Hematopoietic multipotent progenitor cell treated with erythropoietin and hydrocortisone succinate and interleukin-3 and kit ligand, for 15 days (in vitro differentiated cells): ENCODE data around the gene MAPKAPK3.

Experiments used
- DNase-seq: peaks from one replicate; pipeline ENCODE4 v3.0.0-alpha.2; 2015; ENCODE audit warnings: low spot score

MAPKAPK3 gene

DNA sequence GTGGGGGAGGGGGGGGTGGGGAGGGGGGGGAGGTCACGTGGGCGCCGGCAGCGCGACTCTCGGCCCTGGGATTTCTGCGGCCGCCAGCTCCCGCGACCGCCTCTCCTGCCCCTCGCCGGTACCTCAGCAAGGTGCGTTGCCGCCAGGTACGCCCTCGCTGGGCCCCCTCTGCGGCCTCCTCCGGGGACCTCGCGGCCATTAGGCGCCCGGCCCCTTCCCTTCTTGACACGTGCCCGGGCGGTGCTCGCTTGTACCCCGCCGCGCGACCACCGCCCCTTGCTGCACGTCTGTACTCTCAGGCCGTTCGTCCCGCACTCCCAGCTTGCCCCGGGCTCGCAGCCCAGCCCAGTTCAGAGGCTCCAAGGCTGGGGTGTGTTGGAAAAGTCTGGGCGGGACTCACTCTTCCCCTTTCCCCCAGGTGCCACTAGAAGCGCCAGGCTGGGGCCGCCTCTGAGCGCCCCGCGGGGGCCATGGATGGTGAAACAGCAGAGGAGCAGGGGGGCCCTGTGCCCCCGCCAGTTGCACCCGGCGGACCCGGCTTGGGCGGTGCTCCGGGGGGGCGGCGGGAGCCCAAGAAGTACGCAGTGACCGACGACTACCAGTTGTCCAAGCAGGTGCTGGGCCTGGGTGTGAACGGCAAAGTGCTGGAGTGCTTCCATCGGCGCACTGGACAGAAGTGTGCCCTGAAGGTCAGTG lies at the start of gene MAPKAPK3:
Gene MAPKAPK3, plus strand, starts transcription at position 56 of the 696 bp plus-strand sequence. Its CDS starts 415 bp downstream, at position 471.
- no peak for DNase-seq

- peak; percentile 92 for DNase-seq
These were observed 49.4 kb upstream of the MAPKAPK3 start, which contains the start of gene C3orf18 for GRCh38 chr3:50567386-50568167. Gene C3orf18, minus strand, starts transcription at chr3:50567747. Its CDS starts 2,048 bp downstream, at chr3:50565699.

- peak; percentile 94 for DNase-seq
These were observed 47.8 kb upstream of the MAPKAPK3 start, which contains the start of gene HEMK1 for GRCh38 chr3:50568947-50569749. Gene HEMK1, plus strand, starts transcription at chr3:50569522. Its CDS starts 1,583 bp downstream, at chr3:50571105.

DNA sequence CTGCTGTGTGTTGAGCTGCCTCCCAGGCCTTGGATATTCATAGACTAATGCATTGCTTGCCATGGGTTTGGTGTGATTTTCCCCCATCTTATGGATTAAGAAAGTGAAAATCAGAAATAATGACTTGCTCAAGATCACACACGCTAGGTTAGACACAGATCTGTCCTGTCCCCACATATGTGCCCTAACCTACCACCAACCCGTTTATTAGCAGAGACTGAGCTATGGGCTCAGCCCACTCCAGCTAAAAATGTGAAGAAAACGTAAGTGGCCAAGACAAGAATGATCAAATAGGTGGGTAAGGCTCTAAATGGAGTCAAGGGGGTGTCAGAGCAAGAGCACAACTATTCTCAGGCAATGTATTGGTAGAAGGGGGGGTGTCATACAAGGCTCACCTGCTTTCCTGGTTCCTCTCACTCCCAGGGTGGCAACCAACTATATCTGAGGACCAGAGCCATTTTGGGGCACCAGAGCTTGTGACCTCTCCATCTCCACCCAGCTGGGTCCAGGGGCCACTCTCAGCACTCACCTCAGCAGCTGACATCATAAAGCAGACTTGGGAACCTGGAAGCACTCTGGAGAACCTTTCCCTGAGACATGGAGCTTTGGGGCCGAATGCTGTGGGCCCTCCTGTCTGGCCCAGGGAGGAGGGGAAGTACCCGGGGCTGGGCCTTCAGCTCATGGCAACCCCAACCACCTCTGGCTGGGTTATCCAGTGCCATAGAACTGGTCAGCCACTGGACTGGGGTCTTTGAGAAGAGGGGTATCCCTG lies 46.3 kb upstream of the MAPKAPK3 start:
- DNase-seq, result no peak

- DNase-seq, result no peak
These were observed 45.5 kb upstream of the MAPKAPK3 start for GRCh38 chr3:50571486-50571885.

- peak; percentile 88 for DNase-seq
These were observed 44.8 kb upstream of the MAPKAPK3 start for GRCh38 chr3:50572158-50572557.

DNA sequence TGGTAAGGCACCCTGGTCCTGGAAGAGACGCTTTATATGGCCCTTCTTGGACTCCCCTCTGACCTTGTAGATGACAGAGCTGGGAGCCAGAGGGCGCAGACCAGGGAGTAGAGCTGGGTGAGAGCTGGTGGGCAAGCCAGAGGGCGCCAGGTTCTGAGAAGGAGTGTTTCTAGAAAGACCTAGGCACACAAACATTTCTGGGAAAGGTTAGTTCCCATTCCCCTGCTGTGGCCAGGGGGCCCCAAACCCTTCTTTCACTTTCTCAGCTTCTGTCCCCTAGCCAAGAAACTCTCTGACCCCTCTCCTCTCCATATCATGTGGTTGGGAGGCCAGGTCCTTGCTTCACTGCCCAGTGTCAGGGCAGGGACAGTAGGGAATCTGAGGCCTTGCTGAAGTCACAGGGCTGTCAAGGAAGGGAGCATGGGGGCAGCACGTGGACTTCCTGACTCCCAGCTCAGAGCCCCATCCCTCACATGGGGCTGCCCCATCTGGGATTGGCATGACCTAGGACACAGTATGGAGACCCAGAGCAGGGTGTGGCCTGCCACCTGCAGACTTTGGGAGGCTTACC lies 44.1 kb upstream of the MAPKAPK3 start:
- peak; percentile 27 for DNase-seq

DNA sequence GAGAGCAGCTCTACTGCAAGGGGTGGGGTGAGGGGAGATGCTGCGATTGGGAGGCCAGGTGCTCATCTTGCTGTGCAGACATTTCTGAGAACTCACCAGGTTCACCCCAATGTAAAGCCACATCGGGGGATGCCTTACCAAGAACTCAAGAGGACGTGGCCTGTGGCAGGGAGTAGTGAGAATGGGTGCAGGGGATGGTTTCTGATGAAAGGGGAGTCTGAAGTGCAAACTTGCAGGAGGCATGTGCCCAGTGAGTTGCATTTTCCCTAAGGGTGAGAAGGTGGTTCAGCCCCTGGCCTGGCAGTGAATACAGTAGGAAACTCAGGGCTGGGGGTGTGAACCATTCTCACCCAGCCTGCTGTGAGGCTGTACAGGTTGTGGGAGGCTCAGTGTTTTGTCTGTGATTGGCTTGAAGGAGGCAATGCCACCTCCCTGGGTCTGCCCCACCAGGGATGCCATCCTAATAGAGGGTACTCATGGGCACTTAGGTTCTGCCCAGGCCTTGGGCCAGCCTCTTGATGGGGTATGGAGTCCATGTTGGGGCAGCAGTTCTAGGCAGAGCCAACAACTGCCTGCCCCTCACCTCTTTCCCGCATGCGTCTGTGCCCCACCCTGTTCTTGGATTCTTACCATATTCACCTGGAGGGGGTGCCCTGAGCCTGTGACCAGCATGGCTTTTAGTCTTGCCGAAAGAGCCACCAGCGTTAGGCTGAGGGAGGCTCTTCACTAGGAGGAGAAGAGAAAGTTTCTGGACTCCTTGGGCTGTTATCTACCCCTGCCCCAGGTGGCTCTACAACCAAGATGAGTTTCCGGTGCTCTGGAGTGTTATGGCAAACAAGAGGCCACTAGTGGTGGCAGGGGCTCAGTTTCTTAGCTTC lies 43.1 kb upstream of the MAPKAPK3 start:
- DNase-seq, result no peak

GRCh38 chr3:50574444-50574831 lies 42.5 kb upstream of the MAPKAPK3 start:
- DNase-seq, result no peak

DNA sequence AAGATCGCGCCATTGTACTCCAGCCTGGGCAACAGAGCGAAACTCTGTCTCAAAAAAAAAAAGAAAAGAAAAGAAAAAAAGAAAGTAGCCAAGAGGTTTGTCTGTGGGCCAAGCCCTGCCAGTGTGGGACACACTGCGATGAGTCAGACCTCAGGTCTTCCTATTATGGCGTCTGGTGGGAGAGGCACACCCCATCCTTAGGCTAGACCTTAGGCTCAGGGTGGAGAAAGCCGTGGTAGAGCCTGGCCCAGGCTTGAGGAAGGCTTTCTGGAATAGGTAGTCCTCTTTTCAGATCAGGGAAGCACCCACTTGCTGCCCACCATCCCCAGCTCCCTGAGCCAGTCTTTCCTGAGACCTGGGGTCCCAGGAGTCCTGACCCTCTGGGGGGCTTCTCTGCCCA lies 41.6 kb upstream of the MAPKAPK3 start:
- no peak for DNase-seq

DNA sequence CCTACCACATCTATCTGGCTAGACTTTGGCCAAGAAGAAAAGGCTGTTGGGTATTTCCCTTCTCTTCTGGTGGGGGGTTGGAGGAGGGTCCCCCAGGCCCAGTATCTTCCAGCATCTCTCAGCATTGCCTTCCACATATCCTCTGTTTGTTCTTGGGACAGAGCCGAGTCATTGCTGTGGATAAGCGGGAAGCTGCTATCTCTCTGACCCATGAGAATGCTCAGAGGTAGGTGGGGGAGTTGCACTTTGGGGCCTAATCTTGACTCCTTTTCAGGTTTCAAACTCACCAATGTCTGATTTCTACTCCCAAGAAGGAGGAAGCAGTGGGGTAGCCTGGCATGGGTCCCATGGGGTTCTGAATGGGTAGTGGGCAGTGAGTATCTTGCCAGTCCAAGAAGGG lies 39.6 kb upstream of the MAPKAPK3 start:
- DNase-seq, result no peak

DNA sequence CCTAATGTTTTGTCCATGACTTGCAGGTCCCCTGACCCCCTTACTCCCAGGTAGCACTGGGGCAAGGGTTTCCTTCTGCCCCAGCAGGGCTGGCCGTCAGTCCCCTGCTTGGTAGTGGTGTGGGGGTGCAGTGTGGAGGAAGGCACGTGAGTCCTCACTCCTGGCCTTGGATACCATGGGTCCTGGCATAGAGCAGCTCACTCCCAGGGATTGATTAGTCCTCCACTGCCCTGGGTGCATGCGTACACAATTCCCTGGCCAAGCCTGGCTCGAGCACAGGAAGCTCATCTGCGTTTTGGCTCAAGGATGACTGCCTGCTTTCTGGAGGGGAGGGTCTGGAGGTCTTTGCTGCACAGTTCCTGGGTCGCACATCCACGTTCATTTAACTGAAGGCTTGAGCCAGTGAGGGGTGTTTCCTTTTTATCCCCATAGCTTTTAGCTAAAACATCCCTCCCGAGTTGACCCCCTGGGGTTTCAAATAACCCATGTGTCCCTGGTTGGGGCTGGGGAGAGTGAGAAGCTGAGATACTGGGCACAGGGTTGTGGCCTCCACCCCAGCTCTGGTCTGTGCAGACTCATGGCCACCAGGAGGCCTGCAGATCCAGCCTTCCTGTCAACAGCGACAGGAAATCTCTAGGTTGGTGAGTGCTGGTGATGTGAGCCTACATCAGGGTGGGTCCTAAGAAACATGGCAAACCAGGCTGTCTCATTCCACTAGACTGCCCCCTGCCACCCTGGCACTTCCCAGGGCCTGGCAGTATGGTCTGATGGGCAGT lies 36.1 kb upstream of the MAPKAPK3 start:
- no peak for DNase-seq

DNA sequence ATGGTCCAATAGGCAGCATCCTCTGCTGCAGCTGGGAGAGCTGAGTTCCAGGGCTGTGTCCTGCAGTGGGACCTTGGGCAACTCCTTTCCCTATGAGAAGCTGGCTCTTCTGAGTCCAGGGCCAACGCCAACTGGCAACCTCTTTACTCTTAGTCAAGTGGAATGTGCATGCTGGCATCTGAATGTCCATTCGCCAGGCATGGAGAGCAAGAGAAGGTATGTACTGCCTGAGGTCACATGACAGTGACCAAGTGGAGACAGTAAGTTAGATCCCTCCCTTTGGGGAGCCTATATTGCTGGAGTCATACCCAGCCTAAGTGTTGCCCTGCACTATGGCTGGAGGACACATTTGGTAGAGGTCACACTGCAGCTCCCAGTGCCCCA lies 35.5 kb upstream of the MAPKAPK3 start:
- DNase-seq, result no peak

DNA sequence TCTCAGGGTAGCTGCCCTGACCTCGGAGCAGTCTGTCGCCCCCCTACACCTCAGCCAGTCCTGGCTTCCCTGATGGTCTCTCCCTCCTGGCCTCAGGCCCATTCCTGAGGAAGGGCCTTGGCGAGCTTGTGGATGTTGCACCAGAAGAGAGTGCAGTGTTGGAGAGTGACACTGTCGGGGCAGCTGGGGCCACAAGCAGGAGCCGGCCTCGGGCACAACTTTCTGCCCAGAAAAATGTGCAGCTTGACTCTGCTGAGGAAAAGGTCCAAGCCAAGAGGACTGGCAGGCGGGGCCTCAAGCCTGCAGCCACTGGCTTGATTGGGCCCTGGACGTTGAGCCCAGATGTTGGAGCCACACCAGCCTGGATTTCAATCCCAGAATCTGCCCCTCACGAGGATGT lies 34.9 kb upstream of the MAPKAPK3 start:
- no peak for DNase-seq

GRCh38 chr3:50583897-50584296 lies 33.1 kb upstream of the MAPKAPK3 start:
- no peak for DNase-seq

GRCh38 chr3:50584391-50584790 lies 32.6 kb upstream of the MAPKAPK3 start:
- DNase-seq, result no peak

DNA sequence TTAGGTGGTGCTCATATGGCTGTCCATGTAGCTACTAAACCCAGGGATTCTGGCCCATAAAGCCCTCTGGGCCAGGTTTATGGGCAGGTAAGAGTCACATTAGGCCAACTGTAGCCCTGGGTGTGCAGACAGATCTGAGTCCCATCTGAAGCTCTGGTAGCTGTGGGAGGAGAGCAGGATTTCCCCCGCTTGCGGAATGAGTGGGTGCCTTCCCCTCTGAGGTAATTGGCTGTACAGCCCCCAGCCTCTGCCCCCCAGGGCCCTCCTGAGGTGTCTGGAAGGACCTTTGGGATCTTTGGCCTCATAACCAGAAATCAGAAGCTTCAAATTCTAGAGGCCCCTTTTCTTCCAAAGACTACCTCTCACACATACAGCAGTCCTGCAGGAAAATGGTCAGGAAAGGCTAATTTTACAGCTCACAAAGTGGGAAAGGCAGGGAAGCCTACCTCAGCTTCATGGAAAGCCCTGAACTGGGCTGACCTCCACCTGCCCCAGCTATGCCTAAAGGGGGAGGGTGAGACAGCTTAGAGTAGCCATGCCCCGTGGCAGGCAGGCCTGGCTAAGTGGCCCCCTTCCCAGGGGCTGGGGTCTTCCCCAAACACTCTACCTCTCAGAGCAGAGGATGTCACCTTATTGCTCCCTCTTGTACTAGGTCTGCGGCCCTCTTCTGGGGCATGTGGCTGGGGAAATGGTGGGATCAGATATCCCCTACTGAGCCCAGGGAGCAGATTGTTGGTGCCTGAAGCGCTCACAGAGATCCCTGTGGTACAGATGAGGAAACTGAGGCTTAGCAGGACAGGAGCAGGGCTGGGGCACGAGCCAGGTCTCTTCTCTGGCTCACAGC lies 30.8 kb upstream of the MAPKAPK3 start:
- no peak for DNase-seq

DNA sequence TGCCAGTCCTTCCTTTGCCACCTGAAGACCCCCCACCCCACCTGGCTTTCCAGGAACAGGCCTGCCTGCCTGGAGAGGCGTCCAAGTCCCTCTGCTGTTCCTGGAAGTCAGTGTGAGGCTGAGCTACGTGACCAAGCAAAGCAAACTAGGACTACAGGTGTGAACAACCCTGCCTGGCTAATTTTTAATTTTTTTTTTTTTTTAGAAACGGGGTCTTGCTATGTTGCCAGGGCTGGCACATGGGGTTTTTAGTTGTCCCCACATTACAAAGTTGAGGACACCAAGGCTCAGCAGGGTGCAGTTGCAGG lies 30.2 kb upstream of the MAPKAPK3 start:
- DNase-seq, result no peak

- no peak for DNase-seq
These were observed 29.6 kb upstream of the MAPKAPK3 start for GRCh38 chr3:50587373-50587772.
